Measurements from ENCODE around the gene HOMEZ. TPM values are rescaled to one million over a fixed set of nuclear protein-coding genes. Genes with fewer than 3 reads are reported as not detected.

The HOMEZ gene
- total RNA-seq, 1 experiment from 2014 or later: 4.9 TPM

GRCh38 chr14:23320584-23321571 is 34.9 kb upstream of the HOMEZ start, which contains the start of gene PABPN1:
TSS of gene PABPN1 (plus strand) at chr14:23321457. CDS start at chr14:23321470, 13 bp downstream.
- DNase-seq (ENCODE audit: low read depth in 1 of 2, low spot score in 2 of 2): peak; percentile 98
- H3K9me3 ChIP-seq (replicated peaks): no peaks in the 10 kb centered on the region
- H3K4me1 ChIP-seq (replicated peaks): peaks cover 16% of the 10 kb centered on the region
- peak within 1 kb of the TSS; percentile 88 for H3K4me3 ChIP-seq
- H3K27me3 ChIP-seq (replicated peaks): no peaks in the 10 kb centered on the region
- H3K27ac ChIP-seq: peak within 1 kb of the TSS; percentile 96
- peaks cover 54% of the 10 kb centered on the region for H3K36me3 ChIP-seq

DNA sequence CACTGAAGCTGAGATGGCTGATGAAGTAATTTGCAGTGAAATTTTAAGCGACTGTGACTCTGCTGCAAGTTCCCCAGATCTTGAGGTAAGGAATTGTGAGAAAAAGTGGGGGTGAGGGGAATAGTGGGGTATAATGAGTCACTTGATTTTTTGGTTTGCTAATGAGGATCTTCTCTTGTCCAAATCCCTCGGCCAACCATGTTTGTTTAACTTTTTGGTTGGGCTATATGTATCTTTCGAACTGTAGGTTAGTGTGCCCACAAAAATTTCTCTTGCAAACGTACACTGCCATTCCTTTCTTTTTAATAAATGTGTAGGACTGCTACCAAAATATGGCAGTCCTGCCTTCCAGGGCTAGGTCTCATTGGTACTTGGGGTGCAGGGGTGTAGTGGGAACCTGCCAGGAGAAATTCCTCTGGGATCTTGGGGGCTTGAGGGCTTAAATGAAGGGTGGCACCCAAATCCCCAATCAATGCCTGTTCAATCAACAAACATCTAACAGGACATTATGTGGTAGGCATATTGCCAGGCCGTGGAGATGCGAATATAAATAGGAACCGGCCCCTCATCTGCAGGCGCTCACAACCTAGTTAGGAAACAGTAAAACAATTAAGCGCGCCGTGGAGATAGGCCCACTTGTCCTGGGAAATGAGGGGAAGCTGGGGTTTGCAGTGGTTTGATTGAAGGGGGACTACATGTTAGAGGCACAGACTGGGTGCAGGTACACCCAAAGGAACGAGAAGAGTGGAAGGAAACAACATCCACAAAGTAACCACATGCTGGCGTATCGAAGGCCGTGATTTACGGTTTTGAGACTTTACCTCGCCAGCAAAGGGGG is 34.0 kb upstream of the HOMEZ start:
- no peaks in the 10 kb centered on the region for H3K9me3 ChIP-seq (replicated peaks)
- H3K27ac ChIP-seq: peak overlapping the region; percentile 65
- H3K36me3 ChIP-seq: peaks cover 60% of the 10 kb centered on the region
- no peak for DNase-seq (ENCODE audit: low read depth in 1 of 2, low spot score in 2 of 2)
- no peaks in the 10 kb centered on the region for H3K27me3 ChIP-seq (replicated peaks)
- H3K4me1 ChIP-seq (replicated peaks): peaks cover 16% of the 10 kb centered on the region
- peak overlapping the region; percentile 88 for H3K4me3 ChIP-seq

GRCh38 chr14:23316300-23316699 is 30.4 kb upstream of the HOMEZ start:
- Histone ChIP-seq H3K27ac (no peak overlapping the region), H3K36me3 (peaks cover 40% of the 10 kb centered on the region), H3K9me3 (replicated peaks) (no peaks in the 10 kb centered on the region), H3K4me1 (replicated peaks) (peaks cover 9% of the 10 kb centered on the region), H3K4me3 (no peak overlapping the region), H3K27me3 (replicated peaks) (no peaks in the 10 kb centered on the region)
- no peak for DNase-seq (ENCODE audit: low read depth in 1 of 2, low spot score in 2 of 2)

DNA sequence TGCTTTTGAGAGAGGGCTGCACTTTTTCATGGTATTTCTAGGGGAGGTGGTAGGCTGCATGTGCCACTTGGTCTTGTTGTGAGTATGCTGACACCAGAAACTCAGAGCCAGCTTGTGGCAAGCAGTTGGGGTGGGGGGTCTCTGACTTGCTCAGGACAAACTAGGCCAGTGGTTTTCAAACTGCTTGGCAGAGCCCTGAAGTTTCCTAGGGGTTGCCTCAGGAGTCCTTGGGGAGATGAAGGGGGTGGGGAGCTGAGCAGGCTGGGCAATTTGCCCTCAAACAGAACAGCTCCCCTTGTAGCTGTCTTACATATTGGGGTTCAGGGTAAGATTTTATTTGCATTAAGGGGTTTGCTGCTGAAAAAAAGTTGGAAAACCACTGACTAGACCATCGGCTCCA is 24.6 kb upstream of the HOMEZ start:
- peaks cover 56% of the 10 kb centered on the region for H3K36me3 ChIP-seq
- no peak overlapping the region for H3K4me3 ChIP-seq
- no peak overlapping the region for H3K27ac ChIP-seq
- H3K27me3 ChIP-seq (replicated peaks): no peaks in the 10 kb centered on the region
- peaks cover 16% of the 10 kb centered on the region for H3K4me1 ChIP-seq (replicated peaks)
- DNase-seq (ENCODE audit: low read depth in 1 of 2, low spot score in 2 of 2): no peak
- no peaks in the 10 kb centered on the region for H3K9me3 ChIP-seq (replicated peaks)

- H3K27ac ChIP-seq: no peak overlapping the region
- peaks cover 49% of the 10 kb centered on the region for H3K36me3 ChIP-seq
- H3K4me1 ChIP-seq (replicated peaks): peaks cover 16% of the 10 kb centered on the region
- H3K9me3 ChIP-seq (replicated peaks): no peaks in the 10 kb centered on the region
- no peaks in the 10 kb centered on the region for H3K27me3 ChIP-seq (replicated peaks)
- no peak overlapping the region for H3K4me3 ChIP-seq
- DNase-seq (ENCODE audit: low read depth in 1 of 2, low spot score in 2 of 2): no peak
Measured at GRCh38 chr14:23308721-23309445, 23.0 kb upstream of the HOMEZ start.

DNA sequence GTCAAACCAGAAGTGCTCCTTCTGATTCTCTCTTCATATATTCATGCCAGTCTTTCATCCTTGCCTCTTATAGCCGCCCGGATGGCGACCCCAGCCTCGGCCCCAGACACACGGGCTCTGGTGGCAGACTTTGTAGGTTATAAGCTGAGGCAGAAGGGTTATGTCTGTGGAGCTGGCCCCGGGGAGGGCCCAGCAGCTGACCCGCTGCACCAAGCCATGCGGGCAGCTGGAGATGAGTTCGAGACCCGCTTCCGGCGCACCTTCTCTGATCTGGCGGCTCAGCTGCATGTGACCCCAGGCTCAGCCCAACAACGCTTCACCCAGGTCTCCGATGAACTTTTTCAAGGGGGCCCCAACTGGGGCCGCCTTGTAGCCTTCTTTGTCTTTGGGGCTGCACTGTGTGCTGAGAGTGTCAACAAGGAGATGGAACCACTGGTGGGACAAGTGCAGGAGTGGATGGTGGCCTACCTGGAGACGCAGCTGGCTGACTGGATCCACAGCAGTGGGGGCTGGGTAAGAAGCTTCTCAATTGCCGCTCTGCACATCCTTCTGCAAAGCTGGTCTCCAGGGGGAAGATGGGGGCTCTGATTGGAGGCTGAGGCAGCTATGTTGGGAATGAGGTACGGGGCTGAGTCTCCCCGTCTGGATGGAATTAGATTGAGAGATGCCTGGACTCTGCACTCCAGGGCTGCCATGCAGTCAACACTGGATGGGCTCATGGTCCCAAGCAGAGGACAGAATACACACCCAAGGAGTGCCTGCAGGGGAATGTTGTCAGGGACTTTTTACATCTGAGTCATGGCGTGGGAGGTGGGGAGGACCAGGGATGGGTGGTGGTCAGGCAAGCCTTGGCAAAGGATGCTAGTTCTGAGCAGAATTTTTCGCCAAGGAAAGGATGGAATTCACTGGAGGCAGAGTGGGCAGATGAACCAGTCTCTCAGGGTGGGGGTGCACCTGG is 22.0 kb upstream of the HOMEZ start:
- H3K27me3 ChIP-seq (replicated peaks): no peaks in the 10 kb centered on the region
- no peak overlapping the region for H3K27ac ChIP-seq
- H3K4me1 ChIP-seq (replicated peaks): peaks cover 16% of the 10 kb centered on the region
- peaks cover 46% of the 10 kb centered on the region for H3K36me3 ChIP-seq
- no peak for DNase-seq (ENCODE audit: low read depth in 1 of 2, low spot score in 2 of 2)
- H3K9me3 ChIP-seq (replicated peaks): no peaks in the 10 kb centered on the region
- peak overlapping the region; percentile 64 for H3K4me3 ChIP-seq

GRCh38 chr14:23307146-23307530 is 21.2 kb upstream of the HOMEZ start:
- Histone ChIP-seq H3K36me3 (peaks cover 46% of the 10 kb centered on the region), H3K27me3 (replicated peaks) (no peaks in the 10 kb centered on the region), H3K4me3 (peak overlapping the region; percentile 64), H3K4me1 (replicated peaks) (peaks cover 24% of the 10 kb centered on the region), H3K27ac (peak overlapping the region; percentile 64), H3K9me3 (replicated peaks) (no peaks in the 10 kb centered on the region)
- DNase-seq (ENCODE audit: low read depth in 1 of 2, low spot score in 2 of 2): no peak

DNA sequence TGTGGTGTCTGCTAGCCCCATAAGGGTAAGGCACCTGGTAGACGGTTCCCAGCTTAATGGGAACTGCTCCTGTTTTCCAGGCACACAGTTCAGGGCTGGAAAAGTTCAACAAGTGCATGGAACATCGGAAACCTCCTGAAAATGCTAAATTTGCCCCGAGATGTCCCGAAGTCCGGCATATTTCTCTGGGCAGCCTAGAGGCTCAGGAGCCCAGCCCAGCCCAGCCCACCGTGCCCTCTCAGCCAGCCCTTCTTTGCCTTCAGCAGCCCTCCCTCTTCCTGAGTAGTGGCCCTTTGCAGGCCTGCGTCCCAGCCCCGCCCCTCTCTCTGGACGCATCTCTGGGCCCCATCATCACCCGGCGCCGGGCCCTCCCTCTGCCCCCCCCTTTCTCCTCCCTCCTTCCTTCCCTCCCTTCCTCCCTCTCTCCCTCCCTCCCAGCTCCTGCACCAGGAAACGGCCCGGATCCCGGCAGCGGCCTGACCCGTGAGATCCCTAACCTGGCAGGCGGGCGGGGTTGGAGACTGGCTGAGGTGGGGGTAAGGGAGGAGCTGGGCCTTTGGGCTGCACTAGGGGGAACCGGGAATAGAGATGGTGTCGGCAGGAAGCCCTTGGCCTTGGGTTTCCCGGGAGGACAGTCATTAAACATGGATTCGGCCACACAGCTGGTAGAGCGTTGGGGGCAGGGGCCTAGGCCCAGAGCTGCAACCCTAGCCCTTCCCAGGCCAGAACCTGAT is 20.6 kb upstream of the HOMEZ start, which contains the start of gene BCL2L2:
Gene BCL2L2, plus strand, starts transcription at position 422 of the 734 bp plus-strand sequence. CDS start 935 bp downstream, outside the sequence.
- peak within 1 kb of the TSS; percentile 64 for H3K4me3 ChIP-seq
- H3K27me3 ChIP-seq (replicated peaks): no peaks in the 10 kb centered on the region
- H3K9me3 ChIP-seq (replicated peaks): no peaks in the 10 kb centered on the region
- H3K4me1 ChIP-seq (replicated peaks): peaks cover 27% of the 10 kb centered on the region
- peak; percentile 78 to 92 for DNase-seq (ENCODE audit: low read depth in 1 of 2, low spot score in 2 of 2)
- peaks cover 41% of the 10 kb centered on the region for H3K36me3 ChIP-seq
- H3K27ac ChIP-seq: peak within 1 kb of the TSS; percentile 64

DNA sequence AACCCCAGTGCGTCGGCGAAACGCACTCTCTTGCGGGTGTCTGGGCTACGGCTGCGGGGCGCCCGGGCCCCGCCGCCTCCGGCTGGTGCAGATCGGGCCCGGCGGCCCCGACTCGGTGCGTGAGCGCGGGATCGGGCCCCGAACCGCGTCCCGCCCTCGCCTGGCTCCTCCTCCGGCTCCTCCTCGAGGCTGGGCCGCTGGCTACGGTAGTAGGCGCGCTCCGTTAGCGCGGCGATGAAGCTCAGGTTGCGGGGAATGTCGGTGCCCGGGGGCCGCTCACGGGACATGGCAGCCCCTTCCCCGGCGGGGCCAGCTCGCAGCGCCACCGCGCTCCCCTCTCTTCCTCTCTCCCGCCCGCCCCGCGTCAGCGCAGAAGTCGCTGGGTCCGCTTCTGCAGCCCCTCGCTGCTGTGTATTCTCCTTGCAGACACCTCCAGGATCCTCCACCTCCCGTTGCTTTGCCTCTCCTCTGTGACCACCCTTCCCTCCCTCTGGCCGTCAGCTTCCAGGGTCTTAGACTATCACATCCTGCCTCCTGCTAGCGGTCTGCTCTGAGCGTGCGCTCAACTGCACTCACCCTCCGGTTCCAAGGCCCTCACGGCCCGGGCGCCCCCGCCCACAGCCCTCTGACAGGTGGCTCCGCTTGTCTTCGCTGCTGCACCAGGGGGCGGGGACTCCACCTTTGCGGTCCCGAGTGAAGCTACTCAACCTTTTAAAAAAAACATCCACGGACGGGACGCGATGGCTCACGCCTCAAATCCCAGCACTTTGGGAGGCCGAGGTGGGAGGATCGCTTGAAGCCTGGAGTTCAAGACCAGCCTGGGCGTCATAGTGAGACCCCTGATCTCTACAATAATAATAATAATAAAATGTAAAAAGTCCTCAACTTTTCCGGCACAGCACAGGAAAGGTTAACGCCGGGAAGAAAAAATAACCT is 16.6 kb upstream of the HOMEZ start, which contains the start of gene PPP1R3E:
Gene PPP1R3E, minus strand, starts transcription at position 570 of the 936 bp plus-strand sequence. Its CDS starts 283 bp downstream, at position 287.
- peak in 1 of 2 experiments; percentile 52 for DNase-seq (ENCODE audit: low read depth in 1 of 2, low spot score in 2 of 2)
- peak within 1 kb of the TSS; percentile 24 for H3K27ac ChIP-seq
- H3K4me1 ChIP-seq (replicated peaks): peaks cover 39% of the 10 kb centered on the region

GRCh38 chr14:23301969-23302289 is 16.0 kb upstream of the HOMEZ start:
- no peaks in the 10 kb centered on the region for H3K9me3 ChIP-seq (replicated peaks)
- H3K27me3 ChIP-seq (replicated peaks): no peaks in the 10 kb centered on the region
- H3K36me3 ChIP-seq: no peaks in the 10 kb centered on the region
- peak overlapping the region; percentile 62 for H3K4me3 ChIP-seq
- DNase-seq (ENCODE audit: low read depth in 1 of 2, low spot score in 2 of 2): no peak
- peak overlapping the region; percentile 24 for H3K27ac ChIP-seq
- H3K4me1 ChIP-seq (replicated peaks): peaks cover 36% of the 10 kb centered on the region

More for the DNA sequence above, 16.6 kb upstream of the HOMEZ start, which contains the start of gene PPP1R3E:
- Histone ChIP-seq H3K4me3 (peak within 1 kb of the TSS; percentile 62), H3K36me3 (peaks cover 1% of the 10 kb centered on the region), H3K27me3 (replicated peaks) (no peaks in the 10 kb centered on the region), H3K9me3 (replicated peaks) (no peaks in the 10 kb centered on the region)

All from SJSA1 (cell line).